Right lobe of liver (tissue), 4 donors: ENCODE data around the gene TP53RK.

Experiments
- POLR2A ChIP-seq: fragments of 450-650 bp; IDR thresholded peaks from one replicate; pipeline ENCODE4 v1.6.1; 2017; ENCODE audit warnings: antibody characterized with exemption, mild to moderate bottlenecking
- TF ChIP-seq, protein P1 (sequence below), 4 donors: fragments of 200-600 bp in 3 of 4; fragments of 450-650 bp in 1 of 4; IDR thresholded peaks; one replicate each; pipeline versions ENCODE4 v1.5.1 to v1.8.0; 2016 to 2022; ENCODE audit warnings: antibody characterized with exemption in 4 of 4, mild to moderate bottlenecking in 2 of 4
- donor health status: DM: no; HTN: no; CAD: no.
- donor health status: DM: no; HTN: no; CAD: no.
- donor health status: DM: no; HTN: yes; CAD: no.

GRCh38 chr20:46646659-46647380 lies 42.4 kb downstream of the TP53RK start:
- TF ChIP-seq POLR2A, result no peak
- TF ChIP-seq, protein P1, sequence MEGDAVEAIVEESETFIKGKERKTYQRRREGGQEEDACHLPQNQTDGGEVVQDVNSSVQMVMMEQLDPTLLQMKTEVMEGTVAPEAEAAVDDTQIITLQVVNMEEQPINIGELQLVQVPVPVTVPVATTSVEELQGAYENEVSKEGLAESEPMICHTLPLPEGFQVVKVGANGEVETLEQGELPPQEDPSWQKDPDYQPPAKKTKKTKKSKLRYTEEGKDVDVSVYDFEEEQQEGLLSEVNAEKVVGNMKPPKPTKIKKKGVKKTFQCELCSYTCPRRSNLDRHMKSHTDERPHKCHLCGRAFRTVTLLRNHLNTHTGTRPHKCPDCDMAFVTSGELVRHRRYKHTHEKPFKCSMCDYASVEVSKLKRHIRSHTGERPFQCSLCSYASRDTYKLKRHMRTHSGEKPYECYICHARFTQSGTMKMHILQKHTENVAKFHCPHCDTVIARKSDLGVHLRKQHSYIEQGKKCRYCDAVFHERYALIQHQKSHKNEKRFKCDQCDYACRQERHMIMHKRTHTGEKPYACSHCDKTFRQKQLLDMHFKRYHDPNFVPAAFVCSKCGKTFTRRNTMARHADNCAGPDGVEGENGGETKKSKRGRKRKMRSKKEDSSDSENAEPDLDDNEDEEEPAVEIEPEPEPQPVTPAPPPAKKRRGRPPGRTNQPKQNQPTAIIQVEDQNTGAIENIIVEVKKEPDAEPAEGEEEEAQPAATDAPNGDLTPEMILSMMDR (IDR thresholded peaks at IDR 0.05), result no peak
